GM19324 (cell line): Measurements from ENCODE around the gene TSNAX.

Experiments used
- ATAC-seq: cut with Tn5 transposase; IDR thresholded peaks from one replicate; pipeline ENCODE4 v1.9.1; 2021; ENCODE audit warnings: mild to moderate bottlenecking, moderate library complexity; ENCODE audit not compliant: unreplicated experiment, low FRiP score

TSNAX gene

DNA sequence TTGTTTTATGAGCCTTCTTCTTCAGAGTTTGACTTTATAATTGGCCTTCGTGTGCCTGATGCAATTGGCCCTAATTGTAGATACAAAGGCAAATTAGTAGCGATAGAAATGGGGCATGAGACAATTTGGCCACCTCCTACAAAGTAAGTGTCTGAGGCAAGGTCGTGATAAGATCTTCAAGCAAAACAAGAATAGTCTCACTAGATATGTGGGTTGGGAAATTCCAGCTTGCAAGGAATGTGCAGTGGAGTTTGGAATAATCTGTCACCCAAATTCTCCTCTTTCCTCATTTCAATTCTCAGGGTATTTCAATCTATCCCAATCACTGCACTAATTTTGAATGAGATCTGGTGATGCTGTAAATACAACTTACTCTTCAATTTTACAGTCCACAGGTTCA lies 11.4 kb upstream of the TSNAX start:
- no peak for ATAC-seq

DNA sequence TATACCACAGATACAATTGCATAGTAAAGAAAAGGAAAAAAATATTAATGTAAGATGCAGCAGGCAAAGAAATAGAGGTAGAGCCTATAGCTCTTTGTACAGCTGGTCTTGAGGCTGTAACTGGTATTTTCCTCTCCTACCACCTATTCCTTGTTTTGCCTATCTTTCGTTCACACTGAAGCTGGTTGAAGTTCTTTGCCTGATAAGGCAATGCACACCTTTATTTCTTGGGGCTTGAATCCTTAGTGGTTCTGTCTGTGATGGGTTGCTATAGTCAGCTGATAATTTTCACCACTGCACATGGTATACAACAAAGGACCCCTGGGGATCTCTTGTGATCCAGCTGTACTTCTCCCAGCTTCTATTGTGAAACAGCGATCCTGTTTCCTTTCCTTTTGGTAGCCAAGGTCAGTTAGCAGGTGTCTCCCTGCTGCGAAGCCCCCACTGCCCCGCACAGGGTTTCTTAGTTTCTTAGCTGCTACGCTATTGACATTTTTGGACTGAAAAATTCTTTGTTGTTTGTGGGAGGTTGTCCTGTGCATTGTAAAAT lies 9.9 kb upstream of the TSNAX start:
- ATAC-seq, result no peak

DNA sequence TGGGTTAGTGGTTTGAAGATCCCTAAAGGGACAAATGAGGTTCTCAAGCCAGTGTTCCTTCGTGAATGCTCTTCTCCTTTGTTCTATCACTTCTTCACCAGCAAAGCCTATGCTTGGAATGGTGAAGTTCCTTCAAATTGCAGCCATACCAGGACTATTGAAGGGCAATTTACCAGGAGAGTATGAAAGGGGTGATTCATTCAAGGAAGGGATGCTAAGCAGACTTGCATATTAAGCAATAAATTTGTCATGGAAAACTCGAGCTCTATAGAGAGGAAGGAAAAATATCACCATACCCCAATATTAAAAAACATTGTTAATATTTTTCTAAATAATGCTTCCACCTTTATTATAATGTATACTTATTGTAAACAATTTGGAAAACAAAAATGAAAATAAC lies 9.3 kb upstream of the TSNAX start:
- no peak for ATAC-seq

DNA sequence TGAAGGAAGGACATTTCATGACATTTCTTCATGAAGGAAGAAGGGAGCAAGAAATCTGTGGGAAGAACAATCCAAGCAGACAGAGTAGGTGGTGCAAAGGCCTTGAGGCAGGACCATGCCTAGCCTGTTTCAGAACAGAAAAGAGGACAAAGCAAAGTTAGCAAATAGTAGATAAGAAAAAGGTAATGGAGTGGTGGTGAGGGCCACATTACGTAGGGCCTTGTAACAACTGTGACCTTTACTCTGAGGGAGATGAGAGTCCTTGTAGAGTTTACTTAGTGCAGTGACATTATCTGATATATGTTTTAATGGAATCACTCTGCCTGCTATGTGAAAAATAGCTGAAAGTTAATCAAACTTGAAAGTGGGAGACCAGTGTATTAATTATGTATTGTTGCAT lies 6.4 kb upstream of the TSNAX start:
- ATAC-seq, result no peak

DNA sequence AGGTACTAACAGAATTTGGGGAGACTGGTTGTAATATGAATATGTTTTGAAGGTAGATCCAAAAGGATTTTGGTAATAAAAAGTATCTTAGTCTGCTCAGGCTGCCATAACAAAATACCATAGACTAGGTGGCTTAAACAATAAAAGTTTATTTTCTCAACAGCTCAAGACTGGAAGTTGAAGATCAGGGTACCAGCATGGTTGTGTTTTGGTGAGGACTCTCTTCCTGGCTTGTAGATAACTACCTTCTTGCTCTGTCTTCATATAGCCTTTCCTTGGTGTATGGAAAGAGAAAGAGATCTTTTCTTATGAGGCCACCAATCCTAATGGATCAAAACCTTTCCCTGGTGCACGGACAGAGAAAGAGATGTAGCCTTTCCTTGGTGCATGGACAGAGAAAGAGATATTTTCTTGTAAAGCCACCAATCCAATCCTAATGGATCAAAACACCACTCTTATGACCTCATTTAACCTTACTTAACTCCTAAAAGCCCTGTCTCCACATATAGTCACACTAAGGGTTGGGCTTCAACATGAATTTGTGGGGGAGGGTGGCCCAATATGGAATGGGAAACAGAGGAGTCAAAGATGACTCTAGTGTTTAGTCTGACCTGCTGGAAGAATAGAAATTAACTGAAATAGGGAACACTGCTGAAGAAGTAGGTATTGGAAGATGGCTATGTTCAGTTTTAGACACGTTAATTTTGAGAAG lies 5.4 kb upstream of the TSNAX start:
- no peak for ATAC-seq

DNA sequence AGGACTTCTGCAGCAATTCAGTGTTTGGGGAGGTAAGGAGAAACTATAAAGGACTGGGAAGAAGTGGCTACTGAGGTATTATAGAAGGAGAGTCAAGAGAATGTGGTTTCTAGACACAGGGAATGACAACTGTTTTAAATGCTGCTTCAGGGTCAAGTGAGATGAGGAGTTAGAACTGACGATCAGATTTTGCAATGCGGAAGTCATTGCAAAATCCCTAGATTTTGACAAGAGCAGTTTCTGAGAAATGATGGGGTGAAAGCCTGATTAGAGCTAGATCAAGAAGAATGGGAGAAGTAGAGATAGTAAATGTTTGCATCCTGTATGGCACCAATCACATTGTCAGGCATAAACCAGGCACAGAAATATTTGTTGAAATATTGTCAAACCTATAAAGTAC lies 4.7 kb upstream of the TSNAX start:
- ATAC-seq, result no peak

DNA sequence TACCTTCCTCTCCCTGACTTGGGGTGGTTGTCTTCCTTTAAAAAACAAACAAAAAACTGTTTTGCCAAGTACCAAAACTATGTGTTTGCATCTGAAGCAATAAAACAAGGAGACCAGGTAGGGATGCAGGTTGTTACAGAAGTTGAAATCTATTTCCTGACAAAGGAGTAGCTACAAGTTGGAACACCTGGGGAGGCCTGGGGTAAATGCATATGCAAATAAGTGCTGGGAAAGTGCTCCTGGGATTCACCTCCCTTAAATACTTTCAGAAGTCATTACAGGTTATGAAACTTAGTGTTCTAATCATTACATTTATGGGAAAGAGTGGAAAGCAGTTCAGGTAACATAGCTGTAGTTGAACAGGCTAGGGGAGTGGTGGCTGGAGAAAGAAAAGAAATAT lies 1.9 kb upstream of the TSNAX start:
- no peak for ATAC-seq

DNA sequence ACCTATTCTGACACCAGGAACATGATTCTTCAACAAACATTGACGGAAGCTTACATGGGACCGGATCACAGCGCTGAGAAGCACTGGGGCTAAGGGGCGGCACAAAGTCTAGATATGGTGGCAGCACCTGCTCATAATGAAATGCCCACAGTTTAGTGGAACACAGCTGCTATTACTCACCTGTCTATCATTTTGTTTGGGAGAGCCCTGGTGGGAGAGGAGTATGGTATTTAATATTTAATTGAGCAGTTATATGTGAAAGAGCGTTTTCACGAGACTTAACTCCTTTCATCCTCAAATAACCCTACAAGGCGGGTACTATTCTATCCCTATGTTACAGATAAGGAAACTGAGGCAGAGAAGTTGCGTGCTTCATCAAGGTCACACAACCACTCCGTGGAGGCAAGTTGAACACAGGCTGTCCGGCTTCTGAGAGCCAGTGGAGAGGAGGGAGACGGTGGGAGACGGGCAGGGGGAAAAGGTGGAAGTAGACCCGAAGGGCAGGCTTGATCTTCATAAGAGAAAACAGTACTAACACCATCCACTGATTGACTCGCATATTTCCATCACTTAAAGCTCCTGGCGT lies 790 bp upstream of the TSNAX start:
- peak; percentile 26 for ATAC-seq

DNA sequence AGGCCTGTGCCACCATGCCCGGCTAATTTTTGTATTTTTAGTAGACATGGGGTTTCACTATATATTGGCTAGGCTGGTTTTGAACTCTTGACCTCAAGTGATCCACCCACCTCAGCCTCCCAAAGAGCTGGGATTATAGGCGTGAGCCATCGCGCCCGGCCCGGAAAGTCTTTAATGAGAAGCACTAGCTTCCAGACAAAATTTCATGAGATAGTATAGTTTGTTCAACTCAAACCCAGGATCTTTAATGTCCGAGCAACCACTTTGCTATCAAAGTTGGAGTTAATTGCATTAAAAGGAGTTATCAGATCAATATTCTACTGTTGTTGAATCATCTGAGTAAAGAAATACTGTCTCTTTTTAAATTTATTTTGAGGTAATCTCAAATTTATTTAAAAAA lies 4.8 kb downstream of the TSNAX start:
- no peak for ATAC-seq

DNA sequence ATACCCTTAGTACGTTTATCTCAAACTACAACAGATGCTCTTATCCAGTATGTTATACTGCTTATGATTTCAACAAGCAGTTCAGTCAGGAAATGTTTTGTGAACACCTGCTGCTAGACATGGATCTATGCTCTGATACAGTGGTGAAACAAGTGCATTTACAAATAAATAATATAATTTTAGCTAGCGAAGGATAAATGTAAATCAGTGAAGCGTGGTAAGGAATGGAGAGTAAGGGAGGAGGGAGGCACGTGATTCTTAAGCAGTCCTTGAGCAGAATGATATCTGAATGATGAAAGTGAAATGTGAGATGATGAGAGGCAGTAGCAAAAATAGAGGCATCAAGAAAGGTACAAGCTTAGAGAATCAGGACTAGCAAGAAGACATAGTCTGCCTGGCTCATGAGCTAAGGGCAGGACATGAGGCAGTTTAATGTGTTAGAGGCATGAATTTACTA lies 6.3 kb downstream of the TSNAX start:
- no peak for ATAC-seq

DNA sequence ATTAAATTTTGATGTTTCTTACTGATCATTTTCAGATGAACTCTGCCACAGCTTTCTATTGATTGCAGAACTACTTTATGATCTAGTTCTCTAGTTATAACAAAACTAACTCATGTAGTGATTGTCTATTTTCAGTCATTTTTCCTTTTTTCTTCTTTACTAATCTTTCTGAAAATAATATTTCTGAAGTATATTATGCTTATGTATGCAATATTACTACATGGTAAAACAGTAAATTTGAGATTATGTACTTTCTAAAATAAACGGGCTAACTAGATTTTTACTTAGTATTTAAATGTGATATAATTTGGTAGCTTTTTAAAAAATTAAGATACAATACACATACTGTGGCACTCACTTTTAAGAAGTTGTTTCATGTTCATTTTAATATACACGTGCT lies 7.6 kb downstream of the TSNAX start:
- ATAC-seq, result no peak

DNA sequence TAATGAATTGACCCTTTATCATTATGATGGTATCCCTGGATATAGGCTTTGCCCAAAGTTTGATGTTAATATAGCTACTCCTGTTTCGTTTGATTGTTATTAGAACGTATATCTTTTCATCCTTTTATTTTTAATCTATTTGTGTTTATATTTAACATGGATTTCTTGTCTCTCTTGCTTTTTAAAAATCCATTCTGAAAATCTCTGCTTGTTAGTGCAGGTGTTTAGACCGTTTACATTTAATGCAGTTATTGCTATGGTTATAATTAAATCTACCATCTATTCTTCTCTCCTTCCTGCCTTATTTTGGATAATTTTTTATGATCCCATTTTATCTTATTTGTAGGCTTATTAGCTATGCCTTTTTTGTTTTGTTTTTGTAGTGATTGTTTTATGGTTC lies 12.4 kb downstream of the TSNAX start:
- ATAC-seq, result no peak

DNA sequence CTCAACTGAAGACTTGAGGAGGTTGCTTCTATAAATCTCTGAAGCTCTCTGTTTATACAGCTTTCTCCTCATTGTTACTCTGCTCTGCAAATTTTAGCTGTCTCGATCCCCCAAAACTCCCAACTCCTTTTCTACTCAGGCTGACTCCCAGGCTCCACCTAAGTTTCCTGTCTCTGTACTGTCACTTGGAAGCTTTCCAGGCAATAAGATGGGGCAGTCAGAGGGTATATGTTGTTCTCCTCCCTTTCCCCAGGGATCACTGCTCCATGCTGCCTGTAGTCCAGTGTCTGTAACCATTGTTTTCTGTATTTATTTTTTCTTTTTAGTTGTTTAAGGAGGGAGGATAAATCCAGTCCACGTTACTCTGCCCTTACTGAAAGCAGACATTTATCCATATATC lies 13.4 kb downstream of the TSNAX start:
- no peak for ATAC-seq

DNA sequence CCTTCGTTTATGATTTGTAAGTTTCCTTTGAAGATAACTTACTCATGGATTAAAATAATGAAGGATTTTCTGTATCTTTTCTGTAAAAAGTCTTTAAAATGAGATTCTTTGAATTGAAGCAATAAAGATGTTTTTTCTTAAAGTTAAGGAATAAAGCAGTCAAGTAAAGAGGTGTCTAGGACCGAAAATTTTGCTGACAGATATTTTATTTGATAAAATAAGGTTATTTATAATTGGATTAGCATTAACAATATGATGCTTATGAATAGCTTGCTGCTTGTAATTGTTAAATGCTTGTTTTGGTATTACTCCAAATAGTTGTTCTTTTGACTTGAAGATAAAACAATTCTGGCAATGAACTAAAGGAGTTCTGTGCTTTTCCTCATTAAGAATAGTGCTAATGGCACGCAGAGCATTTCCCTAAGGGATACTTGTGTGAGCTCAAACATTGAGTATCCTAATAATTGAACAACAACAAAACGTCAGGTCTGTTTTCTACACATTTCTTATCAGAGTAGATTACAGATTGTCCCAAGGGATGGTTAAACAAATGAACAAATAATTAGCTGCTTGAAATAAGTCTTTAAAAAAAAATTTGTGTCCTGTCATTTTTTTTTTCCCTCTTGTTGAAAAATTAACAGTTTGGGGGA lies 16.6 kb downstream of the TSNAX start:
- no peak for ATAC-seq

DNA sequence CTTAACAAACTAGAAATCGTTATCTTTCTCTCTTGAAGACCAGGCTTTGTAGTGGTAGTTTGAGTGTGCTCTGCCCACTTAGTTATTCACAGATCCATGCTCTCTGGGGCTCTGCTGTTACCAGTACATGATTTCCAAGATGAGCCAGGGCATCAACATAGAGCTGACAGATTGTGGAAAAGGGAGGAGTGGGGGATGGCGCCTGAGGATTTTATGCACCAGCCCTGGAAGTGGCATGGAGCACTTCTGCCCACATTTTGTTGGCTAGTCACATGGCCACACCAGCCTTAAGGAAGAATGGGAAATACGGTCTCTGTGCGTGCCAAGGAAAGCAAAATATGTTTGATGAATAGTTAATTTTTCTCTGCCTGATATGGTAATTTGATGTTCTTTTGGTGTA lies 18.2 kb downstream of the TSNAX start:
- no peak for ATAC-seq

DNA sequence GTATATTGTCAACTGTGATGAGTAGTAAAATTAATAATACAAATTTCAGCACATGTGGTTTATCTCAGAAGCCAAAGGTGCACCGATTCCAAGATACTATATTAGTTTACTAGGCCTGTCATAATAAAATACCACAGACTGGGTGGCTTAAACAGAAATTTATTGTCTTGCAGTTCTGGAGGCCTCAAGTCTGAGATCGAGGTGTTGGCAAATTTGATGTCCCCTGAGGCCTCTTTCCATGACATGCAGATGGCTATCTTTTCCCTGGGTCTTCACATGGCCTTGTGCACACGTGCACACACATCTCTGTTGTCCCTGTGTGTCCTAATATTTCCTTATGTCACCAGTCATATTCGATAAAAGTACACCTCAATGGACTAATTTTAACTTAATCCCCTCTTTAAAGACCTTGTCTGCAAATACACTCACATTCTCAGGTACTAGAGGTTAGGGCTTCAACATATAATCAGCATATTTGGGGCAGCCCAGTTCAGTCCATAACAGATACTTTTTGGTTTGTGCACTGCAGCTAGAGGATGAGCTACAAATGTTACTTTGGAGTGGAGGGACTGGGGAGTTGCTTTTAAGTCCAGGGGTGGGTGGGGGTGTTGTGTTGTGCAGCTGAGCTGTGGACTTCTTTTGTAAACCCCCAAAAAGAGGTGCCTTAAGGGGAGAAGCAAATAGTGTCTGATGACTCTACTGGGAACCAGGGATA lies 21.4 kb downstream of the TSNAX start:
- no peak for ATAC-seq

DNA sequence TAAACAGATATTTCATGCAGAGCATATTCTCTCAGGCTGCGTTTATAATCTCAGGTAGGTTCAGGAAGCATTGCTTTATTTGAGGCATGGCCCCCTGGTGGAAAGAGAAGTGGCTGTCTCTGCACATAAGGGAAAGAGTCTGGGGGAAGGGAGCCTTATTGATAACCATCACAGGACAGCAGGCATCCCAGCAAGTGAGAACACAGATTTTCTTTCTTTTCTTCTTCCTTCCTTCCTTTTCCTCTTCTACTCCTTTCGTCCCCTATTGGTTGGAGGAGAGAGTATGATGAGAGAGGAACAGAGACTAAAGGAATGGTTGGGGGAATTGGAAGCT lies 21.9 kb downstream of the TSNAX start:
- no peak for ATAC-seq

DNA sequence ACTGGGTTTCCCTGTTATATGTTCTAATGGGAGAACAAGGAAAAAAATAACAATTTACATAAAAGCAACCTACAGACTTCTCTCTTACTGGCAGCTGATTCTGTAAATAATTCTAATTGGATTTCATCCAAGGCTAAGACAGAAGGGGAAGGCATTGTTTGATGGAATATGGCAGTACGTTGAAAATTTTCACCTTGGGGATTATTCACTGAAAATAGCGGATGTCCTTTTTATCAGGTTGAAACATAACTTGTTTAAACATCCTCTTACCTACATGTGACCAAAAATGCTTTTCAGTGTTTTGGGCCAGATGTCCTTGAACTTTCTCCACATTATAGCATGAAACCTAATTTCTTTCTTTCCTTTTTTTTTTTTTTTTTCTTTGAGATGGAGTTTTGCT lies 24.9 kb downstream of the TSNAX start:
- ATAC-seq, result no peak

DNA sequence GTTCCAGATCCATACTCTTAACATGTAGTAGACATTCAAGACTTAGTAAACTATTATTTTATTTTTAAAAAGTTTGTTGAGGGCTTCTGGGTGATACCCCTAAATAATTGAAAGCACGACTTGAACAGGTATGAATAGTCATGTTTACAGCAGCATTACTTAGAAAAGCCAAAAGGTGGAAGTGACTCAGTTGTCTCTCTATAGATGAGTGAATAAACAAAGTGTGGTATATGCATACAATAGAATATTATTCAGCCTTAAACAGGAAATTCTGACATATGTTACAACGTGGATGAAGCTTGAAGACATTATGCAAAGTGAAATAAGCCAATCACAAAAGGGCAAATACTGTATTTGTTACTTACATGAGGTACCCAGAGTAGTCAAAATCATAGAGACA lies 26.5 kb downstream of the TSNAX start:
- no peak for ATAC-seq

DNA sequence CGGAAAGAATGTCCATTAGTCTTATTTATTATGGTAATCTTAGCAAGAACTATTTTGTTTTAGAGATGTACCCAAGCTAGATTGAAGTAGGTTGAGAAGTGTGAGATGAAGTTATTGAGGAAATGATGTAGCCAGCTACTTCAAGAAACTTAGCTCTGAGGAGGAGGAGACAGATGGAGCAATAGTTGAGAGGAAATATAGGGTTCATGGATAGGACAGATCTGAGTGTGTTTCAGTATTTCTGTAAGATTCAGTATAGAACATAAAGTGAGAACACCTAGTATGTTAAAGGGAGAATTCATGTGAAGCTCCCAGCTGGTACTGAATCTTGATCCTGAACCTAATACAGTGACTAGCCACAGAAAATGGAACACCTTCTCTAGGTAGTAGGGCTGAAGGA lies 28.9 kb downstream of the TSNAX start:
- ATAC-seq, result no peak
